Common myeloid progenitor, CD34-positive (primary cell): ENCODE data around the gene CHST6.
A peak's percentile ranks its signal among the peaks of the same experiment; 100 is the strongest.

Experiments
- CTCF ChIA-PET: fragments of 350-600 bp; sonication (Branson Sonifier 250); formaldehyde crosslinking; loops from one replicate; lab custom pipeline; 2021; ENCODE audit warnings: antibody characterized with exemption; lab: Charles Lee
- POLR2A ChIA-PET: fragments of 350-600 bp; sonication (Branson Sonifier 250); formaldehyde crosslinking; loops from one replicate; lab custom pipeline; 2021; ENCODE audit warnings: antibody characterized with exemption; lab: Charles Lee
- DNase-seq, 3 donors: peaks; one replicate each; pipeline versions ENCODE4 v3.0.0 to v3.0.0-alpha.2; 2013
- H3K27ac ChIP-seq, 2 experiments: 1 replicate in 1 of 2; 2 replicates in 1 of 2; pipeline ENCODE4 v1.7.0; 2013; ENCODE audit warnings: inconsistent platforms in 2 of 2, low read length in 2 of 2, mild to moderate bottlenecking in 2 of 2, low read depth in 1 of 2, moderate library complexity in 1 of 2; ENCODE audit not compliant: severe bottlenecking in 2 of 2, insufficient read depth in 1 of 2, poor library complexity in 1 of 2
- H3K27me3 ChIP-seq, 5 experiments: replicated peaks in 2 of 5; 1 replicate in 3 of 5; 2 replicates in 2 of 5; pipeline versions ENCODE4 v1.6.1 to v1.7.0; 2013; ENCODE audit warnings: low read length in 4 of 5, mild to moderate bottlenecking in 2 of 5, moderate library complexity in 2 of 5, inconsistent platforms in 1 of 5; ENCODE audit not compliant: insufficient read depth in 5 of 5, control insufficient read depth in 4 of 5
- H3K36me3 ChIP-seq, 4 experiments: 1 replicate in 2 of 4; 2 replicates in 2 of 4; pipeline versions ENCODE4 v1.6.1 to v1.7.0; 2013; ENCODE audit warnings: low read length in 3 of 4, control low read depth in 1 of 4, mild to moderate bottlenecking in 1 of 4; ENCODE audit not compliant: control insufficient read depth in 4 of 4, insufficient read depth in 4 of 4
- H3K4me1 ChIP-seq, 4 experiments: 1 replicate in 3 of 4; 2 replicates in 1 of 4; pipeline versions ENCODE4 v1.6.1 to v1.7.1; 2013; ENCODE audit warnings: low read length in 3 of 4, mild to moderate bottlenecking in 3 of 4, control low read depth in 1 of 4, inconsistent platforms in 1 of 4, moderate library complexity in 1 of 4; ENCODE audit not compliant: control insufficient read depth in 4 of 4, insufficient read depth in 4 of 4; ENCODE audit errors: control extremely low read depth in 1 of 4
- H3K4me3 ChIP-seq, 7 experiments: 1 replicate in 4 of 7; 2 replicates in 3 of 7; pipeline versions ENCODE4 v1.5.1 to v1.7.0; 2013; ENCODE audit warnings: mild to moderate bottlenecking in 7 of 7, low read length in 6 of 7, moderate library complexity in 6 of 7, inconsistent platforms in 2 of 7, low read depth in 2 of 7, control low read depth in 1 of 7; ENCODE audit not compliant: insufficient read depth in 4 of 7, control insufficient read depth in 1 of 7; ENCODE audit errors: extremely low read depth in 1 of 7
- H3K9me3 ChIP-seq, 5 experiments: 1 replicate in 4 of 5; 2 replicates in 1 of 5; pipeline versions ENCODE4 v1.6.1 to v1.7.1; 2013; ENCODE audit warnings: low read length in 4 of 5, mild to moderate bottlenecking in 2 of 5, inconsistent platforms in 1 of 5, low read depth in 1 of 5, moderate library complexity in 1 of 5; ENCODE audit not compliant: control insufficient read depth in 4 of 5, insufficient read depth in 2 of 5; ENCODE audit errors: control extremely low read depth in 1 of 5
- WGBS: methylation state at CpG from one replicate; pipeline ENCODE4 v1.1.5; 2013; ENCODE audit not compliant: insufficient coverage; 5-methylcytosine and 5-hydroxymethylcytosine counted together

Gene CHST6

GRCh38 chr16:75494661-75495075 is 573 bp downstream of the CHST6 start:
- Histone ChIP-seq H3K4me3 (peak overlapping the region in 6 of 7 experiments; percentile 42 to 66 (median 58)), H3K27ac (no peak overlapping the region), H3K27me3 (peaks cover 0 to 25% (median 21%) of the 10 kb centered on the region in 5 experiments), H3K36me3 (no peaks in the 10 kb centered on the region), H3K9me3 (no peaks in the 10 kb centered on the region), H3K4me1 (peaks cover 0 to 17% (median 12%) of the 10 kb centered on the region in 4 experiments)
- ChIA-PET CTCF (interaction anchor here (1.0 to 1.4 kb wide), 5 partner anchors 17 to 30 kb away, joined by 3 to 6 read pairs (median 5); no protein-coding TSS in a partner anchor), POLR2A (no interaction called here)
- DNase-seq: peak in 2 of 3 donors; percentile 22 to 27
- WGBS: 19% methylated on average over 26 of the region's 26 CpGs

- Histone ChIP-seq H3K4me3 (peak overlapping the region in 1 of 7 experiments; percentile 66), H3K27me3 (peaks cover 0 to 25% (median 21%) of the 10 kb centered on the region in 5 experiments), H3K9me3 (no peaks in the 10 kb centered on the region), H3K36me3 (no peaks in the 10 kb centered on the region), H3K4me1 (peaks cover 0 to 17% (median 12%) of the 10 kb centered on the region in 4 experiments), H3K27ac (no peak overlapping the region)
- 96% methylated on average over 5 of the region's 5 CpGs for WGBS
- no peak for DNase-seq
- CTCF ChIA-PET: interaction anchor here (1.0 to 1.4 kb wide), 5 partner anchors 17 to 29 kb away, joined by 3 to 6 read pairs (median 5); no protein-coding TSS in a partner anchor
- POLR2A ChIA-PET: no interaction called here
Measured at GRCh38 chr16:75494184-75494583, 1.1 kb downstream of the CHST6 start.

GRCh38 chr16:75491876-75492275 is 3.4 kb downstream of the CHST6 start:
- Histone ChIP-seq H3K4me3 (no peak overlapping the region), H3K36me3 (no peaks in the 10 kb centered on the region), H3K9me3 (no peaks in the 10 kb centered on the region), H3K27ac (no peak overlapping the region), H3K27me3 (peaks cover 0 to 25% (median 16%) of the 10 kb centered on the region in 5 experiments), H3K4me1 (peaks cover 0 to 14% (median 9%) of the 10 kb centered on the region in 4 experiments)
- ChIA-PET POLR2A (no interaction called here), CTCF (no interaction called here)
- WGBS: 100% methylated on average over 1 of the region's 1 CpG
- DNase-seq: peak; percentile 33 to 45 (median 33)

- ChIA-PET CTCF (interaction anchor here (1.2 kb wide), 1 partner anchor 15 kb away, joined by 4 read pairs; no protein-coding TSS in a partner anchor), POLR2A (interaction anchor here (0.6 kb wide), 1 partner anchor 66 kb away, joined by 3 read pairs; no protein-coding TSS in a partner anchor)
- no peak overlapping the region for H3K27ac ChIP-seq
- WGBS: 100% methylated on average over 1 of the region's 2 CpGs
- H3K9me3 ChIP-seq: no peaks in the 10 kb centered on the region
- H3K27me3 ChIP-seq: peaks cover 0 to 3% (median 0%) of the 10 kb centered on the region in 5 experiments
- H3K4me3 ChIP-seq: no peak overlapping the region
- H3K4me1 ChIP-seq: no peaks in the 10 kb centered on the region
- DNase-seq: no peak
- no peaks in the 10 kb centered on the region for H3K36me3 ChIP-seq
Measured at GRCh38 chr16:75488322-75488721, 6.9 kb downstream of the CHST6 start.

GRCh38 chr16:75486676-75487313 is 8.4 kb downstream of the CHST6 start:
- 100% methylated on average over 1 of the region's 2 CpGs for WGBS
- Histone ChIP-seq H3K36me3 (no peaks in the 10 kb centered on the region), H3K27me3 (no peaks in the 10 kb centered on the region), H3K9me3 (no peaks in the 10 kb centered on the region), H3K4me3 (no peak overlapping the region), H3K27ac (no peak overlapping the region), H3K4me1 (no peaks in the 10 kb centered on the region)
- ChIA-PET POLR2A (no interaction called here), CTCF (interaction anchor here (1.4 kb wide), 1 partner anchor 16 kb away, joined by 4 read pairs; no protein-coding TSS in a partner anchor)
- DNase-seq: no peak

- Histone ChIP-seq H3K4me1 (no peaks in the 10 kb centered on the region), H3K9me3 (no peaks in the 10 kb centered on the region), H3K4me3 (no peak overlapping the region), H3K27me3 (no peaks in the 10 kb centered on the region), H3K27ac (no peak overlapping the region), H3K36me3 (no peaks in the 10 kb centered on the region)
- ChIA-PET CTCF (interaction anchor here (0.7 kb wide), 1 partner anchor 31 kb away, joined by 3 read pairs; no protein-coding TSS in a partner anchor), POLR2A (no interaction called here)
- DNase-seq: no peak
- 98% methylated on average over 8 of the region's 9 CpGs for WGBS
Measured at GRCh38 chr16:75486014-75486675, 9.1 kb downstream of the CHST6 start.
